Measurements from ENCODE around the gene MTUS2.

DNA sequence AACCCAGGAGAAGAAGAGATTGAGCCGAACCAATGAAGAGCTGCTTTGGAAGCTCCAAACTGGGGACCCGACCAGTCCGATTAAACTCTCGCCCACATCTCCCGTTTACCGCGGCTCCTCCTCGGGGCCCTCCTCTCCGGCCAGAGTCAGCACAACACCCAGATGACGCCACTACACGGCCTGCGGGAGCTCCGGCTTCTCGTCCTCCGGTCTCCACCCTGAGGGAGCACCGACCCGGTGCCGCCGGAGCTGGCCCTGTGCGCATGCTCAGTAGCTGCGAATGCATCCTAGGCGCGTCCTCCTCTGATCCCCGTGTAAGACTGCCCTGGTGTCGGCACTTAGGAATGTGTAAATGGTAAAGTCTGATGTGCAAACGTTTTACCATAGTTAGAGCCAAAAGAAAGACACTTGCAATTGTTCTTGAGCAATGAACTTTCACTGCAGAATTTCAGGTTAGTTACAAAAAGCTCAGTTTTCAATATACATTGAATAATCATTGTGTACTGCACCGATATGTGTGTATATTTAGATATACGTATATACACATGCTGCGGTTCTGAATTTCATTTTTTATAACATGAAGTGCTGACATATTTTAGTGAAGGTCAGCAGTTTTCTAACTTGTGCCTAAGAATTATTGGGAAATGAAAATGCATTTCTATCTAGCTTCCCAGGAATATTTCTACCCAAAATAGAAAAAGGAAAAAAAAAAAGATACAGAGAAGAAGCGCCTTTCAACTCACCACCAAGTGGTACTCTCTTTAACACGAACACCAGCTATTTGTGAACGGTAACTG lies 683.1 kb downstream of the MTUS2 start:
- TF ChIP-seq, protein P1, sequence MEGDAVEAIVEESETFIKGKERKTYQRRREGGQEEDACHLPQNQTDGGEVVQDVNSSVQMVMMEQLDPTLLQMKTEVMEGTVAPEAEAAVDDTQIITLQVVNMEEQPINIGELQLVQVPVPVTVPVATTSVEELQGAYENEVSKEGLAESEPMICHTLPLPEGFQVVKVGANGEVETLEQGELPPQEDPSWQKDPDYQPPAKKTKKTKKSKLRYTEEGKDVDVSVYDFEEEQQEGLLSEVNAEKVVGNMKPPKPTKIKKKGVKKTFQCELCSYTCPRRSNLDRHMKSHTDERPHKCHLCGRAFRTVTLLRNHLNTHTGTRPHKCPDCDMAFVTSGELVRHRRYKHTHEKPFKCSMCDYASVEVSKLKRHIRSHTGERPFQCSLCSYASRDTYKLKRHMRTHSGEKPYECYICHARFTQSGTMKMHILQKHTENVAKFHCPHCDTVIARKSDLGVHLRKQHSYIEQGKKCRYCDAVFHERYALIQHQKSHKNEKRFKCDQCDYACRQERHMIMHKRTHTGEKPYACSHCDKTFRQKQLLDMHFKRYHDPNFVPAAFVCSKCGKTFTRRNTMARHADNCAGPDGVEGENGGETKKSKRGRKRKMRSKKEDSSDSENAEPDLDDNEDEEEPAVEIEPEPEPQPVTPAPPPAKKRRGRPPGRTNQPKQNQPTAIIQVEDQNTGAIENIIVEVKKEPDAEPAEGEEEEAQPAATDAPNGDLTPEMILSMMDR (IDR thresholded peaks at IDR 0.05) = no peak
- no peak for TF ChIP-seq POLR2A (IDR thresholded peaks at IDR 0.05)
